ENCODE data around the gene SORBS2.
"Not testable (repeated sequence)": the region's sequence is repeated elsewhere in the genome, so short reads cannot be mapped to it uniquely, and the experiment has no call there.

Gene SORBS2

GRCh38 chr4:185811509-185812364 lies at the start of gene SORBS2:
SORBS2 (minus strand) TSS chr4:185812194; CDS start chr4:185690571, 121,623 bp downstream.
- Histone ChIP-seq H3K4me1 (ENCODE audit: control insufficient read depth, insufficient read depth, low read length) (peaks cover under 1% of the 10 kb centered on the region), H3K4me3 (ENCODE audit: low read length in 2 of 2) (peak within 1 kb of the TSS; percentile 28 to 73), H3K36me3 (ENCODE audit: control insufficient read depth in 2 of 2, insufficient read depth in 2 of 2, low read length in 2 of 2) (no peaks in the 10 kb centered on the region), H3K9me3 (ENCODE audit: control insufficient read depth in 2 of 2, low read length in 2 of 2) (no peaks in the 10 kb centered on the region), H3K9ac (ENCODE audit: low read length in 2 of 2) (peak within 1 kb of the TSS in 1 of 2 donors; percentile 22), H3K27ac (ENCODE audit: low read length) (peak within 1 kb of the TSS; percentile 62), H3K27me3 (ENCODE audit: control insufficient read depth in 1 of 2, insufficient read depth in 2 of 2, low read length in 2 of 2) (no peaks in the 10 kb centered on the region)

- H3K4me3 ChIP-seq (ENCODE audit: low read length in 2 of 2) = no peak overlapping the region
- H3K9me3 ChIP-seq (ENCODE audit: control insufficient read depth in 2 of 2, low read length in 2 of 2) = no peaks in the 10 kb centered on the region
- H3K36me3 ChIP-seq (ENCODE audit: control insufficient read depth in 2 of 2, insufficient read depth in 2 of 2, low read length in 2 of 2) = no peaks in the 10 kb centered on the region
- H3K27ac ChIP-seq (ENCODE audit: low read length) = no peak overlapping the region
- no peaks in the 10 kb centered on the region for H3K27me3 ChIP-seq (ENCODE audit: control insufficient read depth in 1 of 2, insufficient read depth in 2 of 2, low read length in 2 of 2)
- H3K9ac ChIP-seq (ENCODE audit: low read length in 2 of 2) = no peak overlapping the region
- peaks cover 3% of the 10 kb centered on the region for H3K4me1 ChIP-seq (ENCODE audit: control insufficient read depth, insufficient read depth, low read length)
These were observed 47.1 kb upstream of the SORBS2 start for GRCh38 chr4:185859111-185859510.

GRCh38 chr4:185857561-185857960 lies 45.6 kb upstream of the SORBS2 start:
- not testable (repeated sequence) for H3K9ac ChIP-seq (ENCODE audit: low read length in 2 of 2); H3K9me3 ChIP-seq (ENCODE audit: control insufficient read depth in 2 of 2, low read length in 2 of 2); H3K4me3 ChIP-seq (ENCODE audit: low read length in 2 of 2); H3K27me3 ChIP-seq (ENCODE audit: control insufficient read depth in 1 of 2, insufficient read depth in 2 of 2, low read length in 2 of 2); H3K36me3 ChIP-seq (ENCODE audit: control insufficient read depth in 2 of 2, insufficient read depth in 2 of 2, low read length in 2 of 2); H3K27ac ChIP-seq (ENCODE audit: low read length); H3K4me1 ChIP-seq (ENCODE audit: control insufficient read depth, insufficient read depth, low read length)

GRCh38 chr4:185853841-185854240 lies 41.8 kb upstream of the SORBS2 start:
- Histone ChIP-seq H3K4me3 (ENCODE audit: low read length in 2 of 2) (no peak overlapping the region), H3K27me3 (ENCODE audit: control insufficient read depth in 1 of 2, insufficient read depth in 2 of 2, low read length in 2 of 2) (no peaks in the 10 kb centered on the region), H3K4me1 (ENCODE audit: control insufficient read depth, insufficient read depth, low read length) (no peaks in the 10 kb centered on the region), H3K27ac (ENCODE audit: low read length) (no peak overlapping the region), H3K36me3 (ENCODE audit: control insufficient read depth in 2 of 2, insufficient read depth in 2 of 2, low read length in 2 of 2) (no peaks in the 10 kb centered on the region), H3K9me3 (ENCODE audit: control insufficient read depth in 2 of 2, low read length in 2 of 2) (no peaks in the 10 kb centered on the region), H3K9ac (ENCODE audit: low read length in 2 of 2) (no peak overlapping the region)

GRCh38 chr4:185852961-185853360 lies 41.0 kb upstream of the SORBS2 start:
- H3K27ac ChIP-seq (ENCODE audit: low read length) = no peak overlapping the region

GRCh38 chr4:185849664-185850550 lies 37.9 kb upstream of the SORBS2 start:
- Histone ChIP-seq H3K9me3 (ENCODE audit: control insufficient read depth in 2 of 2, low read length in 2 of 2) (no peaks in the 10 kb centered on the region), H3K36me3 (ENCODE audit: control insufficient read depth in 2 of 2, insufficient read depth in 2 of 2, low read length in 2 of 2) (no peaks in the 10 kb centered on the region), H3K27ac (ENCODE audit: low read length) (no peak overlapping the region), H3K4me3 (ENCODE audit: low read length in 2 of 2) (no peak overlapping the region), H3K9ac (ENCODE audit: low read length in 2 of 2) (no peak overlapping the region), H3K4me1 (ENCODE audit: control insufficient read depth, insufficient read depth, low read length) (no peaks in the 10 kb centered on the region), H3K27me3 (ENCODE audit: control insufficient read depth in 1 of 2, insufficient read depth in 2 of 2, low read length in 2 of 2) (no peaks in the 10 kb centered on the region)

More at GRCh38 chr4:185852961-185853360, 41.0 kb upstream of the SORBS2 start:
- Histone ChIP-seq H3K36me3 (ENCODE audit: control insufficient read depth in 2 of 2, insufficient read depth in 2 of 2, low read length in 2 of 2) (no peaks in the 10 kb centered on the region), H3K4me3 (ENCODE audit: low read length in 2 of 2) (no peak overlapping the region), H3K4me1 (ENCODE audit: control insufficient read depth, insufficient read depth, low read length) (no peaks in the 10 kb centered on the region), H3K27me3 (ENCODE audit: control insufficient read depth in 1 of 2, insufficient read depth in 2 of 2, low read length in 2 of 2) (no peaks in the 10 kb centered on the region), H3K9ac (ENCODE audit: low read length in 2 of 2) (no peak overlapping the region), H3K9me3 (ENCODE audit: control insufficient read depth in 2 of 2, low read length in 2 of 2) (no peaks in the 10 kb centered on the region)

GRCh38 chr4:185847352-185848097 lies 35.5 kb upstream of the SORBS2 start:
- no peaks in the 10 kb centered on the region for H3K9me3 ChIP-seq (ENCODE audit: control insufficient read depth in 2 of 2, low read length in 2 of 2)
- H3K4me3 ChIP-seq (ENCODE audit: low read length in 2 of 2) = no peak overlapping the region
- no peaks in the 10 kb centered on the region for H3K4me1 ChIP-seq (ENCODE audit: control insufficient read depth, insufficient read depth, low read length)
- H3K36me3 ChIP-seq (ENCODE audit: control insufficient read depth in 2 of 2, insufficient read depth in 2 of 2, low read length in 2 of 2) = no peaks in the 10 kb centered on the region
- H3K27me3 ChIP-seq (ENCODE audit: control insufficient read depth in 1 of 2, insufficient read depth in 2 of 2, low read length in 2 of 2) = no peaks in the 10 kb centered on the region
- no peak overlapping the region for H3K27ac ChIP-seq (ENCODE audit: low read length)
- H3K9ac ChIP-seq (ENCODE audit: low read length in 2 of 2) = no peak overlapping the region

GRCh38 chr4:185846505-185847150 lies 34.6 kb upstream of the SORBS2 start:
- Histone ChIP-seq H3K4me1 (ENCODE audit: control insufficient read depth, insufficient read depth, low read length) (no peaks in the 10 kb centered on the region), H3K27me3 (ENCODE audit: control insufficient read depth in 1 of 2, insufficient read depth in 2 of 2, low read length in 2 of 2) (no peaks in the 10 kb centered on the region), H3K9me3 (ENCODE audit: control insufficient read depth in 2 of 2, low read length in 2 of 2) (no peaks in the 10 kb centered on the region), H3K9ac (ENCODE audit: low read length in 2 of 2) (no peak overlapping the region), H3K27ac (ENCODE audit: low read length) (no peak overlapping the region), H3K4me3 (ENCODE audit: low read length in 2 of 2) (no peak overlapping the region), H3K36me3 (ENCODE audit: control insufficient read depth in 2 of 2, insufficient read depth in 2 of 2, low read length in 2 of 2) (no peaks in the 10 kb centered on the region)

- Histone ChIP-seq H3K9ac (ENCODE audit: low read length in 2 of 2) (no peak overlapping the region), H3K4me1 (ENCODE audit: control insufficient read depth, insufficient read depth, low read length) (no peaks in the 10 kb centered on the region), H3K36me3 (ENCODE audit: control insufficient read depth in 2 of 2, insufficient read depth in 2 of 2, low read length in 2 of 2) (no peaks in the 10 kb centered on the region), H3K27ac (ENCODE audit: low read length) (no peak overlapping the region), H3K27me3 (ENCODE audit: control insufficient read depth in 1 of 2, insufficient read depth in 2 of 2, low read length in 2 of 2) (no peaks in the 10 kb centered on the region), H3K9me3 (ENCODE audit: control insufficient read depth in 2 of 2, low read length in 2 of 2) (no peaks in the 10 kb centered on the region), H3K4me3 (ENCODE audit: low read length in 2 of 2) (no peak overlapping the region)
These were observed 34.0 kb upstream of the SORBS2 start for GRCh38 chr4:185845966-185846365.

GRCh38 chr4:185841451-185841850 lies 29.5 kb upstream of the SORBS2 start:
- Histone ChIP-seq H3K9ac (ENCODE audit: low read length in 2 of 2) (no peak overlapping the region), H3K4me1 (ENCODE audit: control insufficient read depth, insufficient read depth, low read length) (peaks cover 27% of the 10 kb centered on the region), H3K36me3 (ENCODE audit: control insufficient read depth in 2 of 2, insufficient read depth in 2 of 2, low read length in 2 of 2) (no peaks in the 10 kb centered on the region), H3K4me3 (ENCODE audit: low read length in 2 of 2) (no peak overlapping the region), H3K27ac (ENCODE audit: low read length) (no peak overlapping the region), H3K27me3 (ENCODE audit: control insufficient read depth in 1 of 2, insufficient read depth in 2 of 2, low read length in 2 of 2) (no peaks in the 10 kb centered on the region), H3K9me3 (ENCODE audit: control insufficient read depth in 2 of 2, low read length in 2 of 2) (no peaks in the 10 kb centered on the region)

Data from stomach smooth muscle (tissue), 2 donors.